ENCODE measurements around the gene SNPH.

The SNPH gene

GRCh38 chr20:1265226-1265915 lies 723 bp upstream of the SNPH start:
- no peak for DNase-seq

- no peak for DNase-seq
Measured at GRCh38 chr20:1265916-1266166, 253 bp upstream of the SNPH start.

GRCh38 chr20:1267161-1267560 lies 1.1 kb downstream of the SNPH start:
- no peak for DNase-seq

GRCh38 chr20:1267809-1268374 lies 1.8 kb downstream of the SNPH start:
- no peak for DNase-seq

- no peak for DNase-seq
Measured at GRCh38 chr20:1269235-1269634, 3.1 kb downstream of the SNPH start.

- no peak for DNase-seq
Measured at GRCh38 chr20:1269850-1270249, 3.8 kb downstream of the SNPH start.

GRCh38 chr20:1272368-1273100 lies 6.4 kb downstream of the SNPH start:
- DNase-seq: no peak

- DNase-seq: no peak
Measured at GRCh38 chr20:1273366-1273765, 7.3 kb downstream of the SNPH start.

- DNase-seq: no peak
Measured at GRCh38 chr20:1274485-1275311, 8.6 kb downstream of the SNPH start.

- DNase-seq: no peak
Measured at GRCh38 chr20:1275919-1276318, 9.8 kb downstream of the SNPH start.

- no peak for DNase-seq
Measured at GRCh38 chr20:1277529-1278322, 11.6 kb downstream of the SNPH start.

GRCh38 chr20:1278993-1279392 lies 12.9 kb downstream of the SNPH start:
- no peak for DNase-seq

- no peak for DNase-seq
Measured at GRCh38 chr20:1280195-1281102, 14.4 kb downstream of the SNPH start.

GRCh38 chr20:1281279-1282057 lies 15.4 kb downstream of the SNPH start:
- no peak for DNase-seq

GRCh38 chr20:1282966-1283365 lies 16.9 kb downstream of the SNPH start:
- DNase-seq: no peak

GRCh38 chr20:1283522-1284510 lies 17.7 kb downstream of the SNPH start:
- DNase-seq: no peak

GRCh38 chr20:1286267-1287024 lies 20.4 kb downstream of the SNPH start:
- no peak for DNase-seq

- DNase-seq: no peak
Measured at GRCh38 chr20:1287306-1287705, 21.2 kb downstream of the SNPH start.
